ENCODE data around the gene ACKR1.

The ACKR1 gene

DNA sequence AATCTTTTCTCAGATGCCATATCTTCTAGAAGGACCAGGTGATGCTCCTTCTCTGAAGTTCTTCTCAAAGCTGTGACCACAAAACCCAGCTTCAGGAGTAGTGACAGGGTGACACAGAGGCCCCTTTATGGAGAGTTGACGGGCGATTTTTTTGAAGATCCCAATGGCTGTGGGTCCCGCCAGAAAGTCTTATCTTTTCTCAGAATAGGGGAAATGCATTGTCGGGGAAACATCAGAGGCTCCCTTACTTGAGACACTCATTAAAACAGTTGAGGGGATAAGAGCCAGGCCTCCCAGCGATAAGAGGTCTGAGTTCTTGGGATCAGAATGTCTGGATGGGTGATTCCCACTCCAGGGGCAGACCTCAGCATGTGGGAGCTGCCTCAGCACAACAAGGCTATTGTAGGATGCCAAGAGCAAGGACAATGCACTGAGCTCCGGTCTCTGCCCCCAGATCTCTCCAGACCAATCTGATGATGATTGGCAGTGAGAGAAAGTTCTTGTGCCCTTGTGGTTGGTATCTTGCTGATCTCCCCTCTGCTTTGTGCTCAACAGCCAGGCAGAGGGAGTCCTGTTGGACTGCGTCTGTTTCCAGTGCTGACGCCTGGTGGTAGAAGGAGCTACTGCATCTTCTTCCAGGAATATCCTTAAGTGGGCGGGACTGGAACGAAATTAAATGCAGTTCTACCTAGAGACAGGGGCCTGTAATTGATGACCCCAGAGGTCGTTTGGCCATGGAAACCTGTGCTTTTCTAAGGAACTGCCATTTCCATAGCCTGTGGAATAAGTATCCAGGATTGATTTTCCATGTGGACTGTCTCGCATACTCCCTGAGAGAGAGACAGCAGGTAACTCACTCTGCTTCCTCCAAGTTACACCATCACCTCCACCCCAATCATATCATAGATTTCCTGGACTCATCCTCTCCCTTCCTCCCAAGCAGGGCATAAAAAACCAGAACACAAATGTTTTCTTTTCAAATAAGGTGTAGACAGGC is 6.8 kb upstream of the ACKR1 start:
- 0 out of 2 replicates have a peak, but pooled peaks cover 3% of the 10 kb centered on the region for H3K4me1 ChIP-seq (ENCODE audit: low read length)
- no peak overlapping the region for H3K4me2 ChIP-seq (ENCODE audit: low read length)
- no peaks in the 10 kb centered on the region for H3K79me2 ChIP-seq (ENCODE audit: low read length)
- no peaks in the 10 kb centered on the region for H3K36me3 ChIP-seq (replicated peaks; ENCODE audit: low read depth, low read length)
- no peak overlapping the region for H3K4me3 ChIP-seq (ENCODE audit: low read length)
- H3K27me3 ChIP-seq (ENCODE audit: low read depth, low read length) = peaks cover 11% of the 10 kb centered on the region
- TF ChIP-seq, protein P1, sequence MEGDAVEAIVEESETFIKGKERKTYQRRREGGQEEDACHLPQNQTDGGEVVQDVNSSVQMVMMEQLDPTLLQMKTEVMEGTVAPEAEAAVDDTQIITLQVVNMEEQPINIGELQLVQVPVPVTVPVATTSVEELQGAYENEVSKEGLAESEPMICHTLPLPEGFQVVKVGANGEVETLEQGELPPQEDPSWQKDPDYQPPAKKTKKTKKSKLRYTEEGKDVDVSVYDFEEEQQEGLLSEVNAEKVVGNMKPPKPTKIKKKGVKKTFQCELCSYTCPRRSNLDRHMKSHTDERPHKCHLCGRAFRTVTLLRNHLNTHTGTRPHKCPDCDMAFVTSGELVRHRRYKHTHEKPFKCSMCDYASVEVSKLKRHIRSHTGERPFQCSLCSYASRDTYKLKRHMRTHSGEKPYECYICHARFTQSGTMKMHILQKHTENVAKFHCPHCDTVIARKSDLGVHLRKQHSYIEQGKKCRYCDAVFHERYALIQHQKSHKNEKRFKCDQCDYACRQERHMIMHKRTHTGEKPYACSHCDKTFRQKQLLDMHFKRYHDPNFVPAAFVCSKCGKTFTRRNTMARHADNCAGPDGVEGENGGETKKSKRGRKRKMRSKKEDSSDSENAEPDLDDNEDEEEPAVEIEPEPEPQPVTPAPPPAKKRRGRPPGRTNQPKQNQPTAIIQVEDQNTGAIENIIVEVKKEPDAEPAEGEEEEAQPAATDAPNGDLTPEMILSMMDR (IDR thresholded peaks at IDR 0.05; ENCODE audit: low read depth, low read length) = peak; percentile 92
- TF ChIP-seq EZH2phosphoT487 (IDR thresholded peaks at IDR 0.05; ENCODE audit: low read depth) = no peak
- no peak overlapping the region for H3K27ac ChIP-seq (ENCODE audit: low read length)
- no peak overlapping the region for H3K9ac ChIP-seq (ENCODE audit: low read length)
- H2AFZ ChIP-seq (ENCODE audit: low read depth, low read length) = no peak overlapping the region
- no peaks in the 10 kb centered on the region for H4K20me1 ChIP-seq (ENCODE audit: insufficient read depth, low read length)
- no peaks in the 10 kb centered on the region for H3K9me3 ChIP-seq (ENCODE audit: insufficient read depth, low read length)

DNA sequence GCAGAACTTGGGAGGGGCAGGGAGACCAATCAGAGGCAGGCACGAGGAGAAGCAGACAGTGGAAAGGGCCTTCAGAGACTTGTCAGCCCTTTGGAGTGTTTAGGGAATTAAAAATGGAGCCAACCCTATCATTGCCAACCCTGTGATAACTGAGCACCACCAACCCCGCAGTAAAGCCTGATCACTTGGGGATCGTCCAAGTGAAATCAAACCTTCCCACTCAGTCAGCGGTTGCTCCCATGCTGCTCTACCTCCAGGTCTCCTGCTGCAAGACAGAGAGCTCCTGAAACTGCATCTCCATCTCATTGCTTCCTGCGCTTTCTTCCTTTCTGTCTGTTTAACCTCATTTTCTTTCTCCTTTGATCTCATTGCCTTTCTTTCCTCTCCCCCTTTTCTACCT is 4.8 kb upstream of the ACKR1 start:
- H3K36me3 ChIP-seq (replicated peaks; ENCODE audit: low read depth, low read length) = no peaks in the 10 kb centered on the region
- H3K9me3 ChIP-seq (ENCODE audit: insufficient read depth, low read length) = no peaks in the 10 kb centered on the region
- H3K4me1 ChIP-seq (ENCODE audit: low read length) = peaks cover 21% of the 10 kb centered on the region
- no peak overlapping the region for H3K4me3 ChIP-seq (ENCODE audit: low read length)
- no peak overlapping the region for H3K9ac ChIP-seq (ENCODE audit: low read length)
- no peak overlapping the region for H2AFZ ChIP-seq (ENCODE audit: low read depth, low read length)
- no peaks in the 10 kb centered on the region for H4K20me1 ChIP-seq (ENCODE audit: insufficient read depth, low read length)
- no peak overlapping the region for H3K4me2 ChIP-seq (ENCODE audit: low read length)
- H3K27ac ChIP-seq (ENCODE audit: low read length) = no peak overlapping the region
- no peak for TF ChIP-seq EZH2phosphoT487 (IDR thresholded peaks at IDR 0.05; ENCODE audit: low read depth)
- H3K79me2 ChIP-seq (ENCODE audit: low read length) = no peaks in the 10 kb centered on the region
- H3K27me3 ChIP-seq (ENCODE audit: low read depth, low read length) = peaks cover 11% of the 10 kb centered on the region

DNA sequence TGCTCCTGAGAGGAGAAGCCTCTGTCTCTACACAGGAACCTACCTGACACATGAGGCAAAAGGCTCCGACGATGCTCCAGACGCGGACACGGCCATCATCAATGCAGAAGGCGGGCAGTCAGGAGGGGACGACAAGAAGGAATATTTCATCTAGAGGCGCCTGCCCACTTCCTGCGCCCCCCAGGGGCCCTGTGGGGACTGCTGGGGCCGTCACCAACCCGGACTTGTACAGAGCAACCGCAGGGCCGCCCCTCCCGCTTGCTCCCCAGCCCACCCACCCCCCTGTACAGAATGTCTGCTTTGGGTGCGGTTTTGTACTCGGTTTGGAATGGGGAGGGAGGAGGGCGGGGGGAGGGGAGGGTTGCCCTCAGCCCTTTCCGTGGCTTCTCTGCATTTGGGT is 3.9 kb upstream of the ACKR1 start:
- Histone ChIP-seq H3K79me2 (ENCODE audit: low read length) (no peaks in the 10 kb centered on the region), H3K36me3 (replicated peaks; ENCODE audit: low read depth, low read length) (no peaks in the 10 kb centered on the region), H2AFZ (ENCODE audit: low read depth, low read length) (no peak overlapping the region), H3K4me1 (ENCODE audit: low read length) (peaks cover 22% of the 10 kb centered on the region), H3K27ac (ENCODE audit: low read length) (no peak overlapping the region), H3K27me3 (ENCODE audit: low read depth, low read length) (peaks cover 11% of the 10 kb centered on the region), H4K20me1 (ENCODE audit: insufficient read depth, low read length) (no peaks in the 10 kb centered on the region), H3K9me3 (ENCODE audit: insufficient read depth, low read length) (no peaks in the 10 kb centered on the region), H3K9ac (ENCODE audit: low read length) (no peak overlapping the region), H3K4me2 (ENCODE audit: low read length) (no peak overlapping the region), H3K4me3 (ENCODE audit: low read length) (no peak overlapping the region)
- TF ChIP-seq, protein P1 (IDR thresholded peaks at IDR 0.05; ENCODE audit: low read depth, low read length) = no peak
- TF ChIP-seq EZH2phosphoT487 (IDR thresholded peaks at IDR 0.05; ENCODE audit: low read depth) = no peak

DNA sequence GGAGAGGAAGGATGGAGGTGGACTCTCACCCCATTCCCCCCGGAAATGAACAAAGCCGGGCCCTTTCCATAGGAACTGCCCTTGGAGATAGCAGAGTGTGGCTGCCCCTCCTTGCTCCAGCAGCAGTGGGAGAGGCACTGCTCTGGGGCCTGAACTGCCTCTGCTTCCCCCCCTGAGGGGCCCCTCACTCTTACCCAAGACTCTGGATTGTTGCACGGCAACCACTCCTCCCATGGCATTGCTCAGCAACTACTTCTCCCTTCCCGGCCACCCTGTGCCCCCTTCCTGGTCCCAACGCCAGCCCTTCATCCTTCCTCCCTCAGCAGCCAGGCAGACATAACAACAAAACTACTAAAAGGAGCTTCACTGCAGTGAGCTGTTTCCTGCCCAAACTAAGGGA is 3.0 kb upstream of the ACKR1 start:
- no peaks in the 10 kb centered on the region for H4K20me1 ChIP-seq (ENCODE audit: insufficient read depth, low read length)
- no peak overlapping the region for H3K9ac ChIP-seq (ENCODE audit: low read length)
- no peaks in the 10 kb centered on the region for H3K9me3 ChIP-seq (ENCODE audit: insufficient read depth, low read length)
- no peak overlapping the region for H3K4me2 ChIP-seq (ENCODE audit: low read length)
- H3K36me3 ChIP-seq (replicated peaks; ENCODE audit: low read depth, low read length) = no peaks in the 10 kb centered on the region
- H3K27ac ChIP-seq (ENCODE audit: low read length) = no peak overlapping the region
- H3K27me3 ChIP-seq (ENCODE audit: low read depth, low read length) = peaks cover 11% of the 10 kb centered on the region
- TF ChIP-seq, protein P1 (IDR thresholded peaks at IDR 0.05; ENCODE audit: low read depth, low read length) = no peak
- TF ChIP-seq EZH2phosphoT487 (IDR thresholded peaks at IDR 0.05; ENCODE audit: low read depth) = no peak
- no peak overlapping the region for H3K4me3 ChIP-seq (ENCODE audit: low read length)
- H3K4me1 ChIP-seq (ENCODE audit: low read length) = peaks cover 27% of the 10 kb centered on the region
- no peak overlapping the region for H2AFZ ChIP-seq (ENCODE audit: low read depth, low read length)
- H3K79me2 ChIP-seq (ENCODE audit: low read length) = no peaks in the 10 kb centered on the region
